RWPE2 (cell line): Measurements from ENCODE around the gene HOXC10.
A peak's percentile ranks its signal among the peaks of the same experiment; 100 is the strongest.

ENCODE experiments used
- ATAC-seq: fragments of 200-7000 bp; cut with Tn5 transposase; 3 replicates; pipeline ENCODE4 v1.9.1; 2021; ENCODE audit warnings: low read depth
- DNase-seq: peaks from one replicate; pipeline ENCODE4 v3.0.0-alpha.2; 2020; ENCODE audit warnings: low spot score
- H3K27ac ChIP-seq: fragments of 450-650 bp; 2 replicates; pipeline ENCODE4 v1.5.1; 2017; ENCODE audit warnings: mild to moderate bottlenecking; ENCODE audit not compliant: poor library complexity, severe bottlenecking
- H3K27me3 ChIP-seq: fragments of 250-450 bp; sonication (Bioruptor Pico); 2 replicates; pipeline ENCODE4 v1.5.1; 2021; ENCODE audit warnings: mild to moderate bottlenecking, moderate library complexity; ENCODE audit not compliant: insufficient read depth, poor library complexity, severe bottlenecking
- H3K36me3 ChIP-seq: fragments of 250-450 bp; sonication (Bioruptor Pico); 2 replicates; pipeline ENCODE4 v1.5.1; 2020; ENCODE audit warnings: low read depth, mild to moderate bottlenecking, moderate library complexity
- H3K4me1 ChIP-seq: fragments of 250-450 bp; sonication (Bioruptor Pico); 2 replicates; pipeline ENCODE4 v1.5.1; 2021; ENCODE audit warnings: mild to moderate bottlenecking, moderate library complexity; ENCODE audit not compliant: insufficient read depth, poor library complexity, severe bottlenecking
- H3K4me3 ChIP-seq: fragments of 250-450 bp; sonication (Bioruptor Pico); 2 replicates; pipeline ENCODE4 v1.5.1; 2021; ENCODE audit warnings: mild to moderate bottlenecking, moderate library complexity; ENCODE audit not compliant: severe bottlenecking
- H3K9me3 ChIP-seq: fragments of 250-450 bp; sonication (Bioruptor Pico); 2 replicates; pipeline ENCODE4 v1.5.1; 2021; ENCODE audit warnings: mild to moderate bottlenecking, moderate library complexity; ENCODE audit not compliant: severe bottlenecking
- TF ChIP-seq, protein P1 (sequence below): fragments of 450-650 bp; IDR thresholded peaks from one replicate; pipeline ENCODE4 v1.5.1; 2017; ENCODE audit warnings: mild to moderate bottlenecking, moderate library complexity; ENCODE audit not compliant: poor library complexity, severe bottlenecking

Gene HOXC10

GRCh38 chr12:53956914-53957536 lies 27.9 kb upstream of the HOXC10 start:
- Histone ChIP-seq H3K9me3 (no peaks in the 10 kb centered on the region), H3K4me1 (no peaks in the 10 kb centered on the region), H3K4me3 (no peak overlapping the region), H3K27ac (no peak overlapping the region), H3K36me3 (no peaks in the 10 kb centered on the region), H3K27me3 (peaks cover 100% of the 10 kb centered on the region)
- ATAC-seq (no peak), DNase-seq (peak; percentile 51)
- TF ChIP-seq, protein P1, sequence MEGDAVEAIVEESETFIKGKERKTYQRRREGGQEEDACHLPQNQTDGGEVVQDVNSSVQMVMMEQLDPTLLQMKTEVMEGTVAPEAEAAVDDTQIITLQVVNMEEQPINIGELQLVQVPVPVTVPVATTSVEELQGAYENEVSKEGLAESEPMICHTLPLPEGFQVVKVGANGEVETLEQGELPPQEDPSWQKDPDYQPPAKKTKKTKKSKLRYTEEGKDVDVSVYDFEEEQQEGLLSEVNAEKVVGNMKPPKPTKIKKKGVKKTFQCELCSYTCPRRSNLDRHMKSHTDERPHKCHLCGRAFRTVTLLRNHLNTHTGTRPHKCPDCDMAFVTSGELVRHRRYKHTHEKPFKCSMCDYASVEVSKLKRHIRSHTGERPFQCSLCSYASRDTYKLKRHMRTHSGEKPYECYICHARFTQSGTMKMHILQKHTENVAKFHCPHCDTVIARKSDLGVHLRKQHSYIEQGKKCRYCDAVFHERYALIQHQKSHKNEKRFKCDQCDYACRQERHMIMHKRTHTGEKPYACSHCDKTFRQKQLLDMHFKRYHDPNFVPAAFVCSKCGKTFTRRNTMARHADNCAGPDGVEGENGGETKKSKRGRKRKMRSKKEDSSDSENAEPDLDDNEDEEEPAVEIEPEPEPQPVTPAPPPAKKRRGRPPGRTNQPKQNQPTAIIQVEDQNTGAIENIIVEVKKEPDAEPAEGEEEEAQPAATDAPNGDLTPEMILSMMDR: no peak

DNA sequence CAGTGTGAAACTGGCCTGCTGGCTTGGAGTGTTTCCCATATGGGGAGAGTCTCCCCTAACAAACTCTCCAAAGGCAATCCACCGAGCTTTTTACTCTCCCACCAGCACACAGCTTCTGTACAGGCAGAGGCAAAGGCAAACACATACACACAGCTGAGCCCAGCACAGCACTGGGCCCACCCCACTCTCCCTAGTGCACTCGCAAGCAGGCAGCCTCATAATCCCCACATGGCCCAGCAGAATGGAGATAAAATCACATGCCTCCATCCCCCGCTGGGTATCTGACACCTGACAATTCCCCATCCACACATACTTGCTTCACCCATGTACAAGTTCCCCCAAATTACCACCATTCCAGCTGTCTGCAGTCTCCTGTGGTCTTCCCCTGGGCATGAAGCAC lies 26.8 kb upstream of the HOXC10 start:
- H3K27me3 ChIP-seq: peaks cover 100% of the 10 kb centered on the region
- no peak for ATAC-seq

GRCh38 chr12:53959314-53959713 lies 25.6 kb upstream of the HOXC10 start:
- Histone ChIP-seq H3K4me1 (no peaks in the 10 kb centered on the region), H3K36me3 (no peaks in the 10 kb centered on the region), H3K27ac (no peak overlapping the region), H3K9me3 (no peaks in the 10 kb centered on the region), H3K4me3 (no peak overlapping the region), H3K27me3 (peaks cover 100% of the 10 kb centered on the region)
- TF ChIP-seq, protein P1: no peak
- ATAC-seq (no peak), DNase-seq (no peak)

More for the DNA sequence above, 26.8 kb upstream of the HOXC10 start:
- H3K9me3 ChIP-seq: no peaks in the 10 kb centered on the region
- no peak overlapping the region for H3K27ac ChIP-seq
- no peaks in the 10 kb centered on the region for H3K36me3 ChIP-seq
- no peak overlapping the region for H3K4me3 ChIP-seq
- DNase-seq: no peak
- no peaks in the 10 kb centered on the region for H3K4me1 ChIP-seq
- TF ChIP-seq, protein P1: no peak

GRCh38 chr12:53960187-53961024 lies 24.5 kb upstream of the HOXC10 start:
- no peaks in the 10 kb centered on the region for H3K9me3 ChIP-seq
- DNase-seq (no peak), ATAC-seq (no peak)
- H3K4me3 ChIP-seq: no peak overlapping the region
- no peaks in the 10 kb centered on the region for H3K4me1 ChIP-seq
- peaks cover 100% of the 10 kb centered on the region for H3K27me3 ChIP-seq
- TF ChIP-seq, protein P1: no peak
- H3K36me3 ChIP-seq: no peaks in the 10 kb centered on the region
- no peak overlapping the region for H3K27ac ChIP-seq
